ENCODE measurements around the gene GABRG3. TPM values are rescaled to one million over a fixed set of nuclear protein-coding genes. Genes with fewer than 3 reads are reported as not detected.

The GABRG3 gene
- polyA plus RNA-seq, 1 donor (not counting 4 experiments of a cell fraction or from before 2014, with no cell fraction given): not detected

DNA sequence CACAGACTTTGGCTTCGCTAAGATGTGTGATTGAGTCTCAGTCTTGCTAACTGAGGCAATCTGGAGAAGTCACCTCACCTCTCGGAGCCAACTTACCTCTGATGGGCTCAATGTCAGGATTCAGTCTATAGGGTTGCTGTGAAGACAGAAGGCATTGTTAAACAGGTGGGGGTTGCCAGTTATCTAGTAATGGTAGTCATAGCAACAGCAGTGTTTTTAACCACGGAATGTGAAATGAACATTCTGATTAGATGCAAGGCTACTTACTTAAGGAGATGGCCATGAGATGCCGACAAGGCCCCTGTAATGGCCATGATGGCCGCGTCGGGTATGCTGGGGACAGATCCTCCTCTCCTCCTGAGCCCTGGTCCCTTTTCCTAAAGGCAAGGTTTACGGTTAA, 243.1 kb downstream of the GABRG3 start:
- Histone ChIP-seq H2AFZ (ENCODE audit: control insufficient read depth, low read length) (no peak overlapping the region), H3K4me3 (ENCODE audit: control insufficient read depth in 2 of 3, extremely low read depth in 1 of 3, insufficient read depth in 2 of 3, low read depth in 1 of 3, low read length in 3 of 3) (no peak overlapping the region), H3K79me2 (ENCODE audit: control insufficient read depth, insufficient read depth, low read length) (no peaks in the 10 kb centered on the region), H3K36me3 (ENCODE audit: control insufficient read depth in 2 of 2, extremely low read depth in 1 of 2, insufficient read depth in 2 of 2, low read length in 2 of 2) (no peaks in the 10 kb centered on the region), H3K9me3 (ENCODE audit: control insufficient read depth, low read depth, low read length) (peaks cover 6% of the 10 kb centered on the region), H3K9me1 (ENCODE audit: control insufficient read depth, extremely low read depth, insufficient read depth, low read length) (no peaks in the 10 kb centered on the region), H3K27ac (ENCODE audit: control insufficient read depth, insufficient read depth, low read length) (no peak overlapping the region), H3K27me3 (ENCODE audit: control insufficient read depth, extremely low read depth, insufficient read depth, low read length) (no peaks in the 10 kb centered on the region), H3K4me1 (ENCODE audit: control insufficient read depth, extremely low read depth, insufficient read depth, low read length) (no peaks in the 10 kb centered on the region), H3K4me2 (ENCODE audit: control insufficient read depth, extremely low read depth, insufficient read depth, low read depth, low read length) (no peak overlapping the region), H4K20me1 (ENCODE audit: control insufficient read depth, extremely low read depth, insufficient read depth, low read length) (no peaks in the 10 kb centered on the region), H3K9ac (ENCODE audit: control insufficient read depth, extremely low read depth, insufficient read depth, low read length) (no peak overlapping the region)
- DNase-seq (ENCODE audit: low read depth, low spot score): no peak
- dilution Hi-C loops (cut with MboI; ENCODE audit: extremely low pct_ligation_motif_present, low sequenced_read_pairs): no loop called here
- TF ChIP-seq, protein P1, sequence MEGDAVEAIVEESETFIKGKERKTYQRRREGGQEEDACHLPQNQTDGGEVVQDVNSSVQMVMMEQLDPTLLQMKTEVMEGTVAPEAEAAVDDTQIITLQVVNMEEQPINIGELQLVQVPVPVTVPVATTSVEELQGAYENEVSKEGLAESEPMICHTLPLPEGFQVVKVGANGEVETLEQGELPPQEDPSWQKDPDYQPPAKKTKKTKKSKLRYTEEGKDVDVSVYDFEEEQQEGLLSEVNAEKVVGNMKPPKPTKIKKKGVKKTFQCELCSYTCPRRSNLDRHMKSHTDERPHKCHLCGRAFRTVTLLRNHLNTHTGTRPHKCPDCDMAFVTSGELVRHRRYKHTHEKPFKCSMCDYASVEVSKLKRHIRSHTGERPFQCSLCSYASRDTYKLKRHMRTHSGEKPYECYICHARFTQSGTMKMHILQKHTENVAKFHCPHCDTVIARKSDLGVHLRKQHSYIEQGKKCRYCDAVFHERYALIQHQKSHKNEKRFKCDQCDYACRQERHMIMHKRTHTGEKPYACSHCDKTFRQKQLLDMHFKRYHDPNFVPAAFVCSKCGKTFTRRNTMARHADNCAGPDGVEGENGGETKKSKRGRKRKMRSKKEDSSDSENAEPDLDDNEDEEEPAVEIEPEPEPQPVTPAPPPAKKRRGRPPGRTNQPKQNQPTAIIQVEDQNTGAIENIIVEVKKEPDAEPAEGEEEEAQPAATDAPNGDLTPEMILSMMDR (optimal IDR thresholded peaks at IDR 0.05 in 1 of 3, IDR thresholded peaks at IDR 0.05 in 1 of 3, conservative IDR thresholded peaks at IDR 0.05 in 1 of 3; ENCODE audit: extremely low read depth in 1 of 3, insufficient read depth in 2 of 3, low read length in 3 of 3): no peak
- TF ChIP-seq EZH2 (IDR thresholded peaks at IDR 0.05; ENCODE audit: low read length): no peak
- no peak for FAIRE-seq

DNA sequence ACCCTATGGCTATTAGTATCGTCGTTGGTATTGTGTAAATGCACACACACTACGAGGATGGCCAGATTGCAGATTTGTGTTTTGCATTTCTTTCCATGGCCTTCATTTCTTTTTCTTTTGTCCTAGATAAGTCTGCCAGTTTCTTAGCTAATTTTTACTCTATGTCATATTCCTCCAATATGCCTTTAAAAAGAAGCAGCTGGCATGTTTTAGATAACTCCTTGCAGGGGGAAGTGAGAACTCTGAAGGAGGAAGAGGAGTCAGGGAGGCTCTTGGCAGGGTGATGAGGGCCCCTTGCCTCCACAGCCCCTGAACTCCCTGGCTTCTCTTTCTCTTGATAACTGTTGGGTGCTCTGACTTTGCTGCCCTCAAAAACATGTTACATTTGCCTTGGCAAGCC, 244.0 kb downstream of the GABRG3 start:
- H3K79me2 ChIP-seq (ENCODE audit: control insufficient read depth, insufficient read depth, low read length): no peaks in the 10 kb centered on the region
- TF ChIP-seq, protein P1 (optimal IDR thresholded peaks at IDR 0.05 in 1 of 3, IDR thresholded peaks at IDR 0.05 in 1 of 3, conservative IDR thresholded peaks at IDR 0.05 in 1 of 3; ENCODE audit: extremely low read depth in 1 of 3, insufficient read depth in 2 of 3, low read length in 3 of 3): no peak
- TF ChIP-seq EZH2 (IDR thresholded peaks at IDR 0.05; ENCODE audit: low read length): no peak
- peaks cover 7% of the 10 kb centered on the region for H3K9me3 ChIP-seq (ENCODE audit: control insufficient read depth, low read depth, low read length)
- DNase-seq (ENCODE audit: low read depth, low spot score) (no peak), FAIRE-seq (no peak)
- H2AFZ ChIP-seq (ENCODE audit: control insufficient read depth, low read length): no peak overlapping the region
- no peak overlapping the region for H3K4me3 ChIP-seq (ENCODE audit: control insufficient read depth in 2 of 3, extremely low read depth in 1 of 3, insufficient read depth in 2 of 3, low read depth in 1 of 3, low read length in 3 of 3)
- no peaks in the 10 kb centered on the region for H3K36me3 ChIP-seq (ENCODE audit: control insufficient read depth in 2 of 2, extremely low read depth in 1 of 2, insufficient read depth in 2 of 2, low read length in 2 of 2)
- no peaks in the 10 kb centered on the region for H3K9me1 ChIP-seq (ENCODE audit: control insufficient read depth, extremely low read depth, insufficient read depth, low read length)
- dilution Hi-C loops (cut with MboI; ENCODE audit: extremely low pct_ligation_motif_present, low sequenced_read_pairs): no loop called here
- no peak overlapping the region for H3K27ac ChIP-seq (ENCODE audit: control insufficient read depth, insufficient read depth, low read length)
- no peak overlapping the region for H3K4me2 ChIP-seq (ENCODE audit: control insufficient read depth, extremely low read depth, insufficient read depth, low read depth, low read length)
- no peaks in the 10 kb centered on the region for H3K4me1 ChIP-seq (ENCODE audit: control insufficient read depth, extremely low read depth, insufficient read depth, low read length)
- H3K9ac ChIP-seq (ENCODE audit: control insufficient read depth, extremely low read depth, insufficient read depth, low read length): no peak overlapping the region
- H4K20me1 ChIP-seq (ENCODE audit: control insufficient read depth, extremely low read depth, insufficient read depth, low read length): no peaks in the 10 kb centered on the region
- H3K27me3 ChIP-seq (ENCODE audit: control insufficient read depth, extremely low read depth, insufficient read depth, low read length): no peaks in the 10 kb centered on the region
